HL-60 (cell line): Measurements from ENCODE around the gene MARK2.

ENCODE experiments used
- SPI1 ChIP-seq: IDR thresholded peaks from 2 replicates; pipeline ENCODE4 v1.6.1; 2012; ENCODE audit warnings: low read depth, mild to moderate bottlenecking, borderline replicate concordance
- TF ChIP-seq, protein P1 (sequence below): IDR thresholded peaks from one replicate; pipeline ENCODE4 v1.5.1; 2011; ENCODE audit warnings: low read length, control low read depth, inconsistent platforms; ENCODE audit not compliant: insufficient read depth
- TF ChIP-seq, protein P2 (sequence below): IDR thresholded peaks from 2 replicates; pipeline ENCODE4 v1.6.1; 2012; ENCODE audit warnings: low read depth; ENCODE audit not compliant: insufficient replicate concordance

DNA sequence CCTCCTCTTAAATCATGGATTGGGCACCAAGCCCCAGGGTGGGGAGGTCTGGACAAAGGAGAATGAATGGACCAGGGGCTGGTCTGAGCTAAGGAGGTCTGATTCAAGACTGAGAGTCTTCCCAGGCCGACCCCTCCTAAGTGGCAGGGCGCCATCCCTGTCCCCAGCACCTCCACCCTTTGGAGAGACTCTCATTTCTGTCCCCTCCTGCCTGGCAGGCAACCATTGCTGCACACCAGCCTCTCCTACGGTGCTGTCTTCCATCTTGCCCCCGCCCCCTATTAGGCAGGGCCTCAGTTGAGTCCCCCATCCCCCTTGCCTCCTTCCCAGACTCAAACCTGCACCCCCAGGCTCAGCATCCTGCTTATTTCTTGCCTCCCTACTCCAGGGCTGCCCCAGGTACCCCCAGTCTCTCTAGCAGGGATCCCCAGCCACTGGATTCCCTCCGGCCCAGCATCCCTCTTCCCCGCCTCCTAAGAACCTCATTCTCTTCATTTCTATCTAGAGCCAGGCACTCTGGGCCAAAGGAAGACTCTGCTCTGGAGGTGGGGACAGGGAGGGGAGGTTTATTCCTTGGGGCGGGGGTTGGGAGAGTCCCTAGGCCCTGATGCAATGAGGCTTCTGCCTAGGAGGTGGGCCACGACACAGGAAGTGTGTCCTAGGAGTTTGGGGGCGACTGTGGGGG is 79.7 kb downstream of the MARK2 start:
- TF ChIP-seq, protein P1, sequence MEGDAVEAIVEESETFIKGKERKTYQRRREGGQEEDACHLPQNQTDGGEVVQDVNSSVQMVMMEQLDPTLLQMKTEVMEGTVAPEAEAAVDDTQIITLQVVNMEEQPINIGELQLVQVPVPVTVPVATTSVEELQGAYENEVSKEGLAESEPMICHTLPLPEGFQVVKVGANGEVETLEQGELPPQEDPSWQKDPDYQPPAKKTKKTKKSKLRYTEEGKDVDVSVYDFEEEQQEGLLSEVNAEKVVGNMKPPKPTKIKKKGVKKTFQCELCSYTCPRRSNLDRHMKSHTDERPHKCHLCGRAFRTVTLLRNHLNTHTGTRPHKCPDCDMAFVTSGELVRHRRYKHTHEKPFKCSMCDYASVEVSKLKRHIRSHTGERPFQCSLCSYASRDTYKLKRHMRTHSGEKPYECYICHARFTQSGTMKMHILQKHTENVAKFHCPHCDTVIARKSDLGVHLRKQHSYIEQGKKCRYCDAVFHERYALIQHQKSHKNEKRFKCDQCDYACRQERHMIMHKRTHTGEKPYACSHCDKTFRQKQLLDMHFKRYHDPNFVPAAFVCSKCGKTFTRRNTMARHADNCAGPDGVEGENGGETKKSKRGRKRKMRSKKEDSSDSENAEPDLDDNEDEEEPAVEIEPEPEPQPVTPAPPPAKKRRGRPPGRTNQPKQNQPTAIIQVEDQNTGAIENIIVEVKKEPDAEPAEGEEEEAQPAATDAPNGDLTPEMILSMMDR, result no peak
- TF ChIP-seq SPI1, result no peak
- TF ChIP-seq, protein P2, sequence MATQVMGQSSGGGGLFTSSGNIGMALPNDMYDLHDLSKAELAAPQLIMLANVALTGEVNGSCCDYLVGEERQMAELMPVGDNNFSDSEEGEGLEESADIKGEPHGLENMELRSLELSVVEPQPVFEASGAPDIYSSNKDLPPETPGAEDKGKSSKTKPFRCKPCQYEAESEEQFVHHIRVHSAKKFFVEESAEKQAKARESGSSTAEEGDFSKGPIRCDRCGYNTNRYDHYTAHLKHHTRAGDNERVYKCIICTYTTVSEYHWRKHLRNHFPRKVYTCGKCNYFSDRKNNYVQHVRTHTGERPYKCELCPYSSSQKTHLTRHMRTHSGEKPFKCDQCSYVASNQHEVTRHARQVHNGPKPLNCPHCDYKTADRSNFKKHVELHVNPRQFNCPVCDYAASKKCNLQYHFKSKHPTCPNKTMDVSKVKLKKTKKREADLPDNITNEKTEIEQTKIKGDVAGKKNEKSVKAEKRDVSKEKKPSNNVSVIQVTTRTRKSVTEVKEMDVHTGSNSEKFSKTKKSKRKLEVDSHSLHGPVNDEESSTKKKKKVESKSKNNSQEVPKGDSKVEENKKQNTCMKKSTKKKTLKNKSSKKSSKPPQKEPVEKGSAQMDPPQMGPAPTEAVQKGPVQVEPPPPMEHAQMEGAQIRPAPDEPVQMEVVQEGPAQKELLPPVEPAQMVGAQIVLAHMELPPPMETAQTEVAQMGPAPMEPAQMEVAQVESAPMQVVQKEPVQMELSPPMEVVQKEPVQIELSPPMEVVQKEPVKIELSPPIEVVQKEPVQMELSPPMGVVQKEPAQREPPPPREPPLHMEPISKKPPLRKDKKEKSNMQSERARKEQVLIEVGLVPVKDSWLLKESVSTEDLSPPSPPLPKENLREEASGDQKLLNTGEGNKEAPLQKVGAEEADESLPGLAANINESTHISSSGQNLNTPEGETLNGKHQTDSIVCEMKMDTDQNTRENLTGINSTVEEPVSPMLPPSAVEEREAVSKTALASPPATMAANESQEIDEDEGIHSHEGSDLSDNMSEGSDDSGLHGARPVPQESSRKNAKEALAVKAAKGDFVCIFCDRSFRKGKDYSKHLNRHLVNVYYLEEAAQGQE, result no peak
